GM21381 (cell line): ENCODE results near the gene CHAF1A.

ENCODE experiments used
- ATAC-seq: cut with Tn5 transposase; IDR thresholded peaks from one replicate; pipeline ENCODE4 v1.9.1; 2021; ENCODE audit warnings: mild to moderate bottlenecking, moderate library complexity; ENCODE audit not compliant: unreplicated experiment

Gene CHAF1A

GRCh38 chr19:4376991-4377781 lies 25.3 kb upstream of the CHAF1A start:
- no peak for ATAC-seq

- no peak for ATAC-seq
Measured at GRCh38 chr19:4378886-4379285, 23.6 kb upstream of the CHAF1A start.

GRCh38 chr19:4379383-4380253 lies 22.8 kb upstream of the CHAF1A start:
- ATAC-seq, result no peak

- ATAC-seq, result no peak
Measured at GRCh38 chr19:4380254-4380727, 22.1 kb upstream of the CHAF1A start.

- no peak for ATAC-seq
Measured at GRCh38 chr19:4385291-4386040, 17.0 kb upstream of the CHAF1A start.

- ATAC-seq, result no peak
Measured at GRCh38 chr19:4386041-4386782, 16.2 kb upstream of the CHAF1A start.

- no peak for ATAC-seq
Measured at GRCh38 chr19:4388337-4389063, 13.9 kb upstream of the CHAF1A start.

- ATAC-seq, result no peak
Measured at GRCh38 chr19:4389064-4389375, 13.4 kb upstream of the CHAF1A start.

GRCh38 chr19:4389511-4390016 lies 12.9 kb upstream of the CHAF1A start:
- no peak for ATAC-seq

GRCh38 chr19:4390017-4390566 lies 12.3 kb upstream of the CHAF1A start:
- no peak for ATAC-seq

- no peak for ATAC-seq
Measured at GRCh38 chr19:4390567-4391305, 11.7 kb upstream of the CHAF1A start.

GRCh38 chr19:4391306-4391693 lies 11.1 kb upstream of the CHAF1A start:
- ATAC-seq, result no peak

- ATAC-seq, result no peak
Measured at GRCh38 chr19:4391701-4392483, 10.5 kb upstream of the CHAF1A start.

- no peak for ATAC-seq
Measured at GRCh38 chr19:4393947-4394590, 8.4 kb upstream of the CHAF1A start.

GRCh38 chr19:4396949-4397783 lies 5.3 kb upstream of the CHAF1A start:
- ATAC-seq, result no peak

- ATAC-seq, result no peak
Measured at GRCh38 chr19:4399812-4400134, 2.7 kb upstream of the CHAF1A start.
